ENCODE results near the gene CGNL1.

CGNL1 gene

GRCh38 chr15:57352535-57353316 is 23.6 kb upstream of the CGNL1 start:
- DNase-seq = no peak

- no peak for DNase-seq
These were observed 22.9 kb upstream of the CGNL1 start for GRCh38 chr15:57353317-57353804.

GRCh38 chr15:57354436-57355123 is 21.7 kb upstream of the CGNL1 start:
- no peak for DNase-seq

GRCh38 chr15:57355259-57355658 is 21.0 kb upstream of the CGNL1 start:
- DNase-seq = no peak

- DNase-seq = no peak
These were observed 20.1 kb upstream of the CGNL1 start for GRCh38 chr15:57356178-57356577.

- DNase-seq = no peak
These were observed 19.7 kb upstream of the CGNL1 start for GRCh38 chr15:57356636-57357035.

- DNase-seq = no peak
These were observed 18.5 kb upstream of the CGNL1 start for GRCh38 chr15:57357799-57358198.

- no peak for DNase-seq
These were observed 17.7 kb upstream of the CGNL1 start for GRCh38 chr15:57358571-57358970.

- no peak for DNase-seq
These were observed 12.6 kb upstream of the CGNL1 start for GRCh38 chr15:57363661-57364060.

- no peak for DNase-seq
These were observed 11.9 kb upstream of the CGNL1 start for GRCh38 chr15:57364282-57365007.

GRCh38 chr15:57367556-57367955 is 8.7 kb upstream of the CGNL1 start:
- DNase-seq = no peak

- DNase-seq = no peak
These were observed 5.4 kb upstream of the CGNL1 start for GRCh38 chr15:57370929-57371328.

- DNase-seq = no peak
These were observed 2.9 kb upstream of the CGNL1 start for GRCh38 chr15:57373251-57373881.

GRCh38 chr15:57373882-57374276 is 2.4 kb upstream of the CGNL1 start:
- DNase-seq = no peak

- no peak for DNase-seq
These were observed 582 bp downstream of the CGNL1 start for GRCh38 chr15:57376696-57377477.

- no peak for DNase-seq
These were observed 1.2 kb downstream of the CGNL1 start for GRCh38 chr15:57377478-57377847.

- no peak for DNase-seq
These were observed 3.2 kb downstream of the CGNL1 start for GRCh38 chr15:57379487-57379886.

- no peak for DNase-seq
These were observed 4.5 kb downstream of the CGNL1 start for GRCh38 chr15:57380854-57381253.

GRCh38 chr15:57382215-57382614 is 5.9 kb downstream of the CGNL1 start:
- no peak for DNase-seq

- no peak for DNase-seq
These were observed 6.7 kb downstream of the CGNL1 start for GRCh38 chr15:57382969-57383368.

- DNase-seq = no peak
These were observed 7.7 kb downstream of the CGNL1 start for GRCh38 chr15:57384024-57384423.

- no peak for DNase-seq
These were observed 8.5 kb downstream of the CGNL1 start for GRCh38 chr15:57384816-57385215.

All from CD4-positive, alpha-beta T cell treated with Interferon alpha-2 for 1 hour (primary cell).